ENCODE measurements around the gene TEX44. TPM values are rescaled to one million over a fixed set of nuclear protein-coding genes. Genes with fewer than 3 reads are reported as not detected.

TEX44 gene
- total RNA-seq (2022; extraction: Qiagen RNA extraction; ENCODE audit: low read depth): not detected in 5 replicates

GRCh38 chr2:231592636-231593145, at the start of gene TEX44:
TEX44 (plus strand) TSS chr2:231592864; CDS start chr2:231592952, 88 bp downstream.

Other genes starting within 250 kb of the TEX44 start
- gene B3GNT7, start 197.2 kb upstream of the TEX44 start, total RNA-seq (2022; extraction: Qiagen RNA extraction; ENCODE audit: low read depth): 1.7 to 2.6 TPM (median 2.0 TPM) in 5 replicates
- 778 to 903 TPM (median 847 TPM) in 5 replicates for gene NCL, start 128.4 kb upstream of the TEX44 start, total RNA-seq (2022; extraction: Qiagen RNA extraction; ENCODE audit: low read depth)
- not detected in 5 replicates for gene NMUR1, start 62.4 kb upstream of the TEX44 start, total RNA-seq (2022; extraction: Qiagen RNA extraction; ENCODE audit: low read depth)
- 1,541 to 1,951 TPM (median 1,874 TPM) in 5 replicates for gene PTMA, start 115.7 kb downstream of the TEX44 start, total RNA-seq (2022; extraction: Qiagen RNA extraction; ENCODE audit: low read depth)
- gene PDE6D, start 188.4 kb downstream of the TEX44 start, total RNA-seq (2022; extraction: Qiagen RNA extraction; ENCODE audit: low read depth): 18.1 to 23.6 TPM (median 22.0 TPM) in 5 replicates
- 33.1 to 43.4 TPM (median 41.0 TPM) in 5 replicates for gene COPS7B, start 193.6 kb downstream of the TEX44 start, total RNA-seq (2022; extraction: Qiagen RNA extraction; ENCODE audit: low read depth)

Data from A549 treated with RU486 at 1 μM for 4 hours (cell line).